Heart left ventricle (tissue), 13 donors: ENCODE results near the gene FREM2.

Source experiments
- POLR2A ChIP-seq, 2 donors: fragments of 450-650 bp; IDR thresholded peaks; one replicate each; pipeline ENCODE4 v1.6.1; 2017; ENCODE audit warnings: antibody characterized with exemption in 2 of 2, mild to moderate bottlenecking in 2 of 2, moderate library complexity in 2 of 2
- TF ChIP-seq, protein P1 (sequence below), 12 donors: fragments of 200-600 bp; sonication (generic) in 4 of 12; IDR thresholded peaks; one replicate each; pipeline versions ENCODE4 v1.5.0 to v1.8.0; 2018 to 2022; ENCODE audit warnings: antibody characterized with exemption in 12 of 12, mild to moderate bottlenecking in 5 of 12
- donor health status: ischemic (EF 13 %, LVEDD 7.1; RV severe dilation, severe dysfunction).
- donor health status: DM: no; HTN: yes; CAD: no.
- donor health status: DM: no; HTN: no; CAD: no.
- donor health status: ischemic (EF 25% LVEDD 6.9; RV normal size, moderate dysfunction).
- donor health status: ischemic (EF 25% LVEDD 5.7; RV mildly dilated, moderate dysfunction).
- donor health status: ischemic (EF 35%, LVEDD 5.7; RV mildly dilated, moderate dysfunction).
- donor health status: nonischemic (EF 11% LVEDD 7.7; RV severe dilation, severe dysfunction).
- donor health status: DM: yes; HTN: yes; CAD: no.
- donor health status: PGD.
- donor health status: ischemic (EF 29% LVEDD 5.4; RV normal size, mild dysfunction).
- donor health status: nonischemic (EF 23%, LVEDD 6.1; RV moderate dilation, normal function).

- TF ChIP-seq, protein P1, sequence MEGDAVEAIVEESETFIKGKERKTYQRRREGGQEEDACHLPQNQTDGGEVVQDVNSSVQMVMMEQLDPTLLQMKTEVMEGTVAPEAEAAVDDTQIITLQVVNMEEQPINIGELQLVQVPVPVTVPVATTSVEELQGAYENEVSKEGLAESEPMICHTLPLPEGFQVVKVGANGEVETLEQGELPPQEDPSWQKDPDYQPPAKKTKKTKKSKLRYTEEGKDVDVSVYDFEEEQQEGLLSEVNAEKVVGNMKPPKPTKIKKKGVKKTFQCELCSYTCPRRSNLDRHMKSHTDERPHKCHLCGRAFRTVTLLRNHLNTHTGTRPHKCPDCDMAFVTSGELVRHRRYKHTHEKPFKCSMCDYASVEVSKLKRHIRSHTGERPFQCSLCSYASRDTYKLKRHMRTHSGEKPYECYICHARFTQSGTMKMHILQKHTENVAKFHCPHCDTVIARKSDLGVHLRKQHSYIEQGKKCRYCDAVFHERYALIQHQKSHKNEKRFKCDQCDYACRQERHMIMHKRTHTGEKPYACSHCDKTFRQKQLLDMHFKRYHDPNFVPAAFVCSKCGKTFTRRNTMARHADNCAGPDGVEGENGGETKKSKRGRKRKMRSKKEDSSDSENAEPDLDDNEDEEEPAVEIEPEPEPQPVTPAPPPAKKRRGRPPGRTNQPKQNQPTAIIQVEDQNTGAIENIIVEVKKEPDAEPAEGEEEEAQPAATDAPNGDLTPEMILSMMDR (IDR thresholded peaks at IDR 0.05), result no peak
- no peak for TF ChIP-seq POLR2A (IDR thresholded peaks at IDR 0.05)
Measured at GRCh38 chr13:38844581-38844980, 157.7 kb downstream of the FREM2 start.
